ENCODE measurements around the gene SMIM1.
"Not testable (repeated sequence)": the region's sequence is repeated elsewhere in the genome, so short reads cannot be mapped to it uniquely, and the experiment has no call there.

The SMIM1 gene

DNA sequence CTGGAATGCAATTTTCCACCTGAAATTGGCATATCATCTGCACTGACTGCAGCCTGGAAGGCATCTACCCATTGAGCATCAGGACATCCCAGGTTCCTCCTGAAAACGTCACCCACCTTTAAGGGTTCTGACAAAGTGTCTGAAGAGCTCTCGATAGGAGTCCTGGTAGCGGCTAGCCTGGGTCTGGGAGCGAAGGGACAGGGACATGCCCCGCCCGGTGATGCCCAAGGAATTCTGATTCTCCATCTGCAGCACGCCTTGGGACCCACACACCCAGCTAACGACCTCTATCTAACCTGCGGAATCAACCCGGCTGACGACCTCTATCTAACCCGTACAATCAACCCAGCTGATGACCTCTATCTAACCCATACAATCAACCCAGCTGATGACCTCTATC, 33.6 kb upstream of the SMIM1 start:
- DNase-seq: no peak

DNA sequence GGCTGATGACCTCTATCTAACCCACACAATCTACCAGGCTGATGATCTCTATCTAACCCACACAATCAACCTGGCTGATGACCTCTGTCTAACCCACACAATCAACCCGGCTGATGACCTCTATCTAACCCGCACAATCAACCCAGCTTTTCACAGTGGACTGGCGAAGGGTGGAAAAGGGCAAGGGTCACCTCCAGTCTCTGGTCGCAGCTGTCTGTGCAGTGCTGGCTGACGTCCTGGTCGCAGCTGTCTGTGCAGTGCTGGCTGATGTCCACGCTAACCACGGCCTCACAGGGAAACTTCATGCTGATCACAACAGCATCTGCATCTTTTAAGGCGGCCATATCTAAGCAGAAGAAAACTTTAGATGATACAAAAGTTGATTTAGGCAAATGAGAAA, 32.5 kb upstream of the SMIM1 start:
- no peak for DNase-seq

DNA sequence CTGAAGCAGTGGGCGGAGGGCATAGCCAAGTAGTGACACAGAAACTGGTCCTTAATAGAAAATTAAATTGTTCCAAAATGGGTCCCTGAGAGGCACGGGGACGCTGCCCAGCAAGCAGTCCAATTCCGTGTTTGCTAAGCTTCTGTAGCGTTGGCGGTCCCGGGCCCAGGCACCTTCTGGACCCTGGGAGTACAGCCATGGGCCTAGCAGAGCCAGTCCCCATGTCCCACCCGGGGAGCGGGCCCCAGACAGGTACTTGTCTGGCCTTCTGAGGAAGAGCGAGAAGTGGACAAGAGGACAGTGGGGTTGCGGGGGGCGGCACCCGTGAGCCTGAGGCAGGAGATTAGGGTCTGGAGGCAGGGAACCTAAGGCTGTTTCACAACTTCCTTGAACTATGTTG, 31.8 kb upstream of the SMIM1 start:
- DNase-seq: no peak

DNA sequence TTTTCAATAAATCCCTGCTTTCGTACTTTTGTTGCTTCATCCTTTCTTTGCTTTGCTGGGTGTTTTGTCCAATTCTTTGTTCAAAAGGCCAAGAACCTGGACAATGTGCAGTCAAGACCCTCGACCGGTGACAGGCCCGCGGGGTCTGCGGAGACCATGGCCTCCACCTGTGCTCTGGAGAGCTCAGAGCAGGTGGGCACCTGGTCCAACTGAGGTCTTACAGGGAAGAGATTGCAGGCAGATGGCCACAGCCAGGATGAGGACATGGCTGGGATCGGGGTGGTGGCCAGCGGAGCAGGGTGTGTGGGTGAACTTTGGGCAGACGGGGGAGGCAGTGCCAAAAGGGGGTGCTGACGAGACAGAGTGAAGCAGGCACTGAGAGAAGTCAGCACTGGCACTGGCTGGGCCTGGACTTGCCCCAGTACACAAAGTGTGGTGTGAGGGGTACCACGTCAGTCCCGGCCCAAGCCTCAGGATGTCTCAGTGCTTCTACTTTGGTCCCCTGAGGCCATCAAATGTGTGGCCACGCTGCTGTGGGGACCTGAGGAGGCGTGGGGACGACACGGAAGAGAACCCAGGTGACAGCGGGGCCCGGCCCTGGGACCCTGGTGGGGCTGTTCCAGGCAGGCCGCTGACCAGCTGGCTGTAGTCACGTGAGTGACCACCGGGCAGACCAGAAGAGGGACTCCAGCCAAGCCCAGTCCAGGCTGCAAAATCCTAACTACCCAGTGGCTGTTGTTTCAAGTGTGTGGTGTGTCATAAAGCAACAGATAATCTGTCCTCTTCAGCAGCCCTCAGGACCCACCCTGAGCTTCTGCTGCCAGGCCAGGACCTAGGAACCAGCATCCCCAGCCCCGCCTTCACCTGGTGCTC, 30.7 kb upstream of the SMIM1 start:
- DNase-seq: no peak

DNA sequence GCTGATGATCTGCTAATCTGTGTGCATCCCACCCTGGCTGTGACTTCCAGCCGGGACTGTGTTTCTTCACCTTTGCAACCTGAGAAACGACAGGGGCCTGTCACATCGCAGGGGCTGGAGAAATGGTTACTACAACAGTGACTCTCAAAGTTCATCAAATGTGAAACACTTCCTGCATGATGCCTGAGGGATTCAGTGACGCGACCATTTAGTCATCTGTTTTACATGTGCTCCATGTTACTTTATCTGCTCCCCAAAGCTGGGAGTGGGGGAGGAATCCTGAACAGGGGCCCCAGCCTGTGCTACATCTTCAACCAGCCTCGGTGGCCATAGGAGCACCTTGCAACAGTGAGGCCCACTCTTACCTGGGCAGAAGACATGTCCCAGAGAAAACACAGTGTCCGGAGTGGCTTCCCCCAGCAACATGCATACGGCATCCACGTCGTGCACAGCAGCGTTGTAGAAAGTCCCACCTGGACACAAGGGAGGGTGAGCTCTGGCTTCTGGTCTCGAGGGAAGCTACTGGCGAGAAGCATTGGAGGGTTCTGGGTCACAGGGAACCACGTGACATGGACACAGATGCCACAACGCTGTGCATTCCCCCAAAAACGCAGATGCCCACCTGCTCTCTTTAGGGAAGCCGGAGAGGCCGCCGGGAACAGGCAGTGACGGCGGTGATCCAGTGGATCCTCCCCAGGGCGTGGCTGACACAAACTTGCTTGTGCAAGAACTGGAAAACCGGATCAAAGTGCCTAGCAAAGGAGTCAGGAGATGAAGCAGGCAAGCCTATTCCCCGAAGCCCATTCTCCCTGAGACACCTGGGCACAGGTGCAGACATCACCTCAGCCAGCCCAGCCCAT, 29.9 kb upstream of the SMIM1 start:
- DNase-seq: no peak

DNA sequence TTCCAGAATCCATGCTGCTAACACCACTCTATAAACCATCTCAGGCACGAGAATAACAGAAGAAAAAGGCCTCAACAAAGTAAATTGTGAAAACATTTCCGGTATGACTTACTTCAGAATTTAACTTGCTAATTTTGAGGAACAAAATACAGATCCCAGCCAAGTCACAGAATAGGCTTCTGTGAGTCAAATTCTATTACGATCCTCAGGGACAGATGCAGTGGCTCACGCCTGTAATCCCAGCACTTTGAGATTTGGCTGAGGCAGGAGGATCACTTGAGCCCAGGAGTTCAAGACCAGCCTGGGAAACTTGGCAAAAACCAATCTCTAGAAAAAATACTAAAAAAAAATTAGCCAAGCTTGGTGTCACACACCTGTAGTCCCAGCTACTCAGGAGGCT, 29.1 kb upstream of the SMIM1 start:
- DNase-seq: no peak

DNA sequence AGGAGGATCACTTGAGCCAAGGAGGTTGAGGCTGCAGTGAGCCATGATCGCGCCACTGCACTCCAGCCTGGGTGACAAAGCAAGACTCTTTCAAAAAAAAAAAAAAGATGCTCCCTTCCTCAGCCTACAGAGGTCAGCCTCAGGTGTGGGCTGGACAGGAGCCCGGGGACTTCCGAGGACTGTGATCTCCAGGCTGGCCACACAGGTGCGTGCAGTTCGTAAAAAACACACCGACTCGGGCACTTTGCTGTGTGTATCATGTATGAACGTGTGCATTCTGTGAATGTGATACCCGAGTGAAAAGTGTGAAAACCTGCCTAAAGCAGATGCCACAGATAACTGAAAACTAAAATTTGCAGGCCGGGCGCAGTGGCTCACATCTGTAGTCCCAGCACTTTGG, 28.7 kb upstream of the SMIM1 start:
- DNase-seq: no peak

DNA sequence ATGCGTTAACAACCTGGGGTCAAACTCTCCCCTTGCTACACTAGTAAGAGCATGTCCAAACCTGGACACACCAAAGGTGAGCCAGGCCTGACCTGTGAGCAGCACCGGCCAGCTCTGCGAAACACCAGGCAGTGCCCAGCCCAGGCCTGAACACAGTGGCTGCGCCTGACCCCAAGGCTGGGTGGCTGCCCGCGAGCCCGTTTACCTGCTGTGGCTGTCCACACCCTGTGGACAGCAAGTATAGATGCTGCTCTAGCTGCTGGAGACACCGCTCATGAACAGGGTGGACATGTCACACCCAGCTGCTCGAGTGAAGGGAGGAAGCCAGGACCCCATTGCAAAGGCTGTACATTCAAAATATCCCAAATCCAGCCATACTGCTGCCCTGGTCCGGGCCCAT, 27.9 kb upstream of the SMIM1 start:
- no peak for DNase-seq

DNA sequence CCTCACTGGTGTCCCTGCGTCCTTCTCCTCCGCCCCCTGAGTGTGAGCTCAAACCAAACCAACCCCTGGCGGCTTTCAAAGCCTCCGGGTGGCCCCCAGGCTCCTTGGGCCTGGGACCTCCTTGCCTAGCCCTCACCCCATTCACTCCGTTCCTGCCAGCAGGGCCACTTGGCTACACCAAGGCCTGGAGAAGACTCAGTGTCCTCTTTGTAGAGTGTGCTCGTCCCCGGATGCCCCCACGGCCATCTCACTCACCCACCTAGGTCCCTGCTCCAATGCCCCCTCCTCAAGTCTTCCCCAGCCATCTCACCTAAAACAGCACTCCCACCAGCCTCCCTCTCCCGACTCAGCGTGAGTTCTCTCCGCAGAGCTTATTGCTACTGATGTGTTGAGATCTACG, 27.5 kb upstream of the SMIM1 start:
- DNase-seq: no peak

DNA sequence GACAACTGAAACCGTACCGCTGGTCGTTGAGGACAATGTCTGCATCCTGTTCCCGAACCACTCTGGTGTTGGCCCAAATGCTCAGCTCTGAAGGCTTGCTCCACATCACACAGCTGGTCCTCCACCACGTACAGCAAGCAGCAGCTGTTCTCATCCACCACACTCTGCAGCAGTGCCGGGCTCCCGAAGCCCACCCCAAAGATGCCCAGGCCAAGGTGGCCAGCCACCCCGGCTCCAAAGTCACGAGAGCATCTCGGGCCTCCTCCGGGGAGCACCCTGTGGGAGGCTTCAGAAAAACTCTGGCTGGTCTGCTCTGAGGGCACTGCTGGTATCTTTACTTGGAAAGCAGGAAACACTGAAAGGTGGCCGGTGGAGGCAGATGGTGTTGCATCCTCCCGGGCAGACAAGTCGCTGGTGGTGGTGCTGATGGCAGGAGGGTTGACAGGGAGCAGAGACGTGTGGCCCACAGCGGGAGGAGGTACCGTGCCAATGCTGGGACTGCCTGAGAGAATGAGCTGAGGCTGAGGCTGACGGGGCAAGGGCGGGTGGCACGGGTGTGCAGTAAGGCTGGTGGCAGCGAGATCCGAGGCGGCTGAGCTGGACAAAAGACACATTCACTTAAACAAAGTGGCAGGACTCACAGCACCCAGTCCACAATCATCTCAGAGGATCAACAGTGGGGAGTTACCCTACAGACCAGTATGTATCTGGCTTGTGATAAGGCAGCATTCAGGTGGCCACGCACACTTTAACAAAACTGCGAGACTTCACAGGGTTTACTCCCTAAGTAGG, 26.8 kb upstream of the SMIM1 start:
- DNase-seq: no peak

DNA sequence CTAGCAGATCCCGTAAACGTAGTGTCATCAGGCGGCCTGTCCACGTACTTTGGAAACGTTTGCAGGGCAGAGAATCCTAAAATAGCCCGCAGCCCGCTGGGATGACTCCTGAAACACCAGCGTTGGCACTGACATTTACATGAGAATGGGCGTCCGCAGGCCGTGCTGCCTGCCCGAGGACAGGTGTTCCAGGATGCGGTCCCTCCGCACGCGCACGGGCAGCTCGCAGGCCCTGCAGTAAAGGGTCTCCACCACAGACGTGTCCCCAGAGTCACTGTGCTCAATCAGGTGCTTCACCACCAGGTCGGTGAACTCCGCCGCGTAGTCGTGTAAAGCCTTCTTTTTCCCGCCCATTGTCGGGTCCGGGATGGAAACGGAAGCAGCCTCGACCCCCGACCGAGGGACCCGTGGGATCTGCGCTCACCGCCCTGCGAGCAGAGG, 26.1 kb upstream of the SMIM1 start:
- peak in 2 of 3 experiments; percentile 41 to 50 for DNase-seq

DNA sequence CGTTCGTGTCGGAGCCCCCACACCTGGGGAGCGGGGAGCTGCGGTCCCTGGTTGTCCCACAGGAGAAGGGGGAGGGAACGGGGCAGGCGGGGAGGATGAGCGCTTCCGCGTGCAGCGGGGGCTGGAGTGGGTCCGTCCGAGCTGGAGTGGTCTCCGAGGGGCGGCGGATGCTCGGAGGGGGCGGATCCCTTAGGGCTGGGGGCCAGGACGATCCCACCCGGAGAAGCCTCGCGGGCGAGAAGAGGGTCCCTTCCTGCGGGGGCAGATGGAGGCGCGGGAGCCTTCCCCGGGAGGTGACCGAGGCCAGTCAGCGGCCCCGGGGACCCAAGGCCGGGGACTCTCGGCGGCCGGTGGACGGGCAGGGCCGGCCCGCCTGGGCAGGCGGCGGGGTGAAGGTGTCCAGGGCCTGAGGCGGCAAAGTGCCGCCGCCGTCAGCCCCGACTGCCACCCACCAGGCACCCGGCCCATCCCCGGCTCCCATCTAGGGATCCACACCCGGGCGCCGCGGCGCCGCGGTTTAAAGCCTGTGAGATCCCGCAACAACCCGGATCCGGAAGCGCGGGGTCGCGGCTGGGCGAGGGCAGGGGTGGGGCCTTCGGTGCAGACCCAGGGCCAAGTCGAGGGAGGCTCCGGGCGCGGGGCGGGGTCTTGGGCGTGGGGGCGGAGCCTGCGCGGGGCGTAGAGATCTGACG, 25.6 kb upstream of the SMIM1 start:
- peak in 2 of 3 experiments; percentile 88 to 91 for DNase-seq

DNA sequence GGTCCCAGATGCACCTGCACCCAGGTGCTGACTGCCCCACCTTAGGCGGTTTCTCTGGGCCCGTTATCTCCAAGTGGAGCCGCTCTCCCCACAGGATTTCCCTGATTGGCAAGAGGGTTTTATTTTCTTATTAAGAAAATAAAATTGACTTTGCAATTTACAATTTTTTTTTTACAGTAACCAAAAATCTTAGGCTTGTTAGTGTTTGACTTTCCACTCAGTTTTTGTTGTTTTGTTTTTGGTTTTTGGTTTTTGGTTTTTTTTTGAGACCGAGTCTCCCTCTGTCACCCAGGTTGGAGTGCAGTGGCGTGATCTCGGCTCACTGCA, 25.1 kb upstream of the SMIM1 start:
- DNase-seq: no peak

DNA sequence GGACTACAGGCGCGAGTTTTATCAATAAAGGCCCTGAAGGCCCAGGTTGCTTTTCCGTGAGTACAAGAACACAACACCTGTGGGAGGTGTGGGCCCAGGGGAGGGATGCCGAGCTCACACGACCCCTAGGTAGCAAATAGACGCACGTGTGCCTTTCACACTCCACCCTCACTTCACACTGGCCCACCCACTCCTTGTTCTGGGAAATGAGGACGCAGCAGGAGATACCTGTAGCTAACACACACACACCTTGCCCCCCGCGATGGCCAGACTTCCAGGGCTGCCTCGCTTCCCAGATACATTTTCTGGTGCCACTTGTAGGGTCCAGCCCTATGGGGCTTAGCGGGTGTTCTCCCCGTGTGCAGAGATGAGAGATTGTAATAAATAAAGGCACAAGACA, 24.6 kb upstream of the SMIM1 start:
- DNase-seq: peak in 1 of 3 experiments; percentile 22

DNA sequence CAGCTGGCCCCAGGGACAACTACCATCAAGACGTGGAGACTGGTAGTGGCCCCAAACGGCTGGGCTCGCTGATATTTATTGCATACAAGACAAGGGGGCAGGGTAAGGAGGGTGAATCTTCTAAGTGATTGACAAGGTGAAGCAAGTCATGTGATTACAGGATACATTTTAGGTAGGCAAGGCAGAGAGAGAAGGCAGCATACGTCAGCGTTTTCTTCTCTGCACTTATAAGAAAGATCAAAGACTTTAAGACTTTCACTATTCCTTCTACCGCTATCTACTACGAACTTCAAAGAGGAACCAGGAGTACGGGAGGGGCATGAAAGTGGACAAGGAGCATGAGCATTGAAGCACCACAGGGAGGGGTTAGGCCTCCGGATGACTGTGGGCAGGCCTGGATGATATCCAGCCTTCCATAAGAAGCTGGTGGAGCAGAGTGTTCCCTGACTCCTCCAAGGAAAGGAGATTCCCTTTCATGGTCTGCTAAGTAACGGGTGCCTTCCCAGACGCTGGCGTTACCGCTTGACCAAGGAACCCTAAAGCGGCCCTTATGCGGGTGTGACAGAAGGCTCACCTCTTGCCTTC, 24.1 kb upstream of the SMIM1 start:
- not testable (repeated sequence) for DNase-seq

DNA sequence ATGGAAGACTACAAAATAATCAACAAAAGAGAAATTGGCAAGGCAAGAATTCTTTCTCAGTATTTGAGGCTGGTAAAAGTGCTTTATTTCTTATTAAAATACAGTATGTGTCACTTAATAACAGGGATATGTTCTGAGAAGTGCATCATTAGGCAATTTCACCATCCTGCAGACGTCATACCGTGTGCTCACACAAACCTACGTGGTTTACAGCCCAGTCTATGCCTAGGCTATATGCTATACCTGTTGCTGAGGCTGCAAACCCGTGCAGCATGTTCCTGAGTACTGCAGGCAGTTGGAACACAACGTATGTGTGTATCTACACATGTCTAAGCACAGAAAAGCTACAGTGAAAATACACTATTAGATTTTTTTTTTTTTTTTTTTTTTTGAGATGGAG, 23.0 kb upstream of the SMIM1 start:
- DNase-seq: no peak

DNA sequence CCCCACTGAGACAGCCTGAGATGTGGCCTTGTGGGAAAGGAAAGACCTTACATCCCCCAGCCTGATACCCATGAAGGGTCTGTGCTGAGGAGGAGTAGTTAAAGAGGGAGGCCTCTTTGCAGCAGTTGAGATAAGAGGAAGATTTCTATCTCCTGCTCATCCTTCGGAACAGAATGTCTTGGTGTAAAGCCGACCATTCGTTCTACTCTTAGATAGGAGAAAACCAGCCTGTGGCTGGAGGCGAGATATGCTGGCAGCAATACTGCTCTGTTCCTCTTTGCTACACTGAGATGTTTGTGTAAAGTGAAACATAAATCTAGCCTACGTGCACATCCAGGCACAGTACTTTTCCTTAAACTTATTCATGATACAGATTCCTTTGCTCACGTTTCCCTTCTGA, 21.8 kb upstream of the SMIM1 start:
- no peak for DNase-seq

DNA sequence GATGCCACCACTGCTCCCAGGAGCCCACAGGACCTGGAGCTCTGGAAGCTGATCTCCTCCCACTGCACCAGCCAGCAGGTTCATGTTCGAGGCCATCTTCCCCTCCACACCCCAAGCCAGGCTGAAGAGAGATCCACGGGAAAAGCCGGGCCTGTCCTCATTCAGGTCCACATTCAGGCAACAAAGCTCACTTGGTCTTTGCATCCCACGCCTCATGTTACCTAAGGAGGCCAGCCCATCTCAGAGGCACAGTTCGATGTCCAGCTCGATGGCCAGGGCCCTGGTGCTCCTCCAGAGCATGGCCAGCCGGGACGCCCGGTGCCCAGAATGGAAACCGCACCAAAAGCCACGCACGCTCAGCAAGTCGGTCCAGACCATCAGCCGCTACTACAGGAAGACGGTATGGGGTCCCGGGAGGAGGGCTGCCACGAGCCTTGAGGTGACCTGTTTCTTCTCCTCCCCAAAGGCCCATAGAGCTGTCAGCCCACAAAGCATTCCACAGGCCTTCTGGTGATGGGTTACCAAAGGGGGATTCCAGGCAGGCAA, 20.1 kb upstream of the SMIM1 start, which contains the start of gene CCDC27:
Gene CCDC27 (plus strand): TSS at position 51 of the 546 bp plus-strand sequence. CDS start 32 bp downstream, at position 83.
- DNase-seq: no peak

DNA sequence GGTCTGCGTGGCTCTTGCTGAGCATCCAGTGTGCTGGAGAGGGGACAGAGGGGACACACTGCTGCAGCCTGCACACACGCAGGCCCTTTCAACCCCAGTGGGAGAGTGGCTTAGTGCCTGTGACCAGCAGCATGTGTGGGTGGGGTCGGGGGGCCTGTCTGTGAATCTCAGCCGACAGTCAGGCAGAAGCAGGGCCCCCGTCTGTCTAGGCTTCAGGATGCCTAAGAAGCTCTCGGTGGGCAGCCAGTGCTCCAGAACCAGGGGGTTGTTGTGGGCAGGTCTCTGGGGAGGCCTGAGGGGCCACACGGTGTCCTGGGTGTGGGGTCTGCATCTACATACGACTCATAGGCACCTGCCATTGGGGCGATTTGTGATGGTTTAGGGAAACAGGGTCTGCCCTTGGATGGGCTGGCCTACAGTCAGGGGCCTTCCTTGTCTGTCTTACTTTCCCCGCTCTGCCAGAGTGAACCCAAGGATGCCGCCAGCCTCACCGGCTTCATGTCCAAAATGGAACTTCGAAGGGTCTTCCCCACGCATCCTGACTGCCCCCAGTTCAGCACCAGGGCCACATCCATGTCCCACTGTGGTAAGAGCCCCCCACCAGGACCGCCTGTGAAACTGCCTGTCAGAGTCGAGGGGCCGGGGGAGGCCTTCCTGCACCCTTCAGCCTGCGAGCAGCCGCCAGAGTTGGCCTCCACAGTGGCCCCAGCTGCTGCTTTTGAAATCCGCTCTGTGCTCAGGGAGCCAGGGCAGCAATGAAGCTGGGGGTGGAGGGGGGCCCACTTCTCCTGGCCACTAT, 18.7 kb upstream of the SMIM1 start:
- DNase-seq: no peak

DNA sequence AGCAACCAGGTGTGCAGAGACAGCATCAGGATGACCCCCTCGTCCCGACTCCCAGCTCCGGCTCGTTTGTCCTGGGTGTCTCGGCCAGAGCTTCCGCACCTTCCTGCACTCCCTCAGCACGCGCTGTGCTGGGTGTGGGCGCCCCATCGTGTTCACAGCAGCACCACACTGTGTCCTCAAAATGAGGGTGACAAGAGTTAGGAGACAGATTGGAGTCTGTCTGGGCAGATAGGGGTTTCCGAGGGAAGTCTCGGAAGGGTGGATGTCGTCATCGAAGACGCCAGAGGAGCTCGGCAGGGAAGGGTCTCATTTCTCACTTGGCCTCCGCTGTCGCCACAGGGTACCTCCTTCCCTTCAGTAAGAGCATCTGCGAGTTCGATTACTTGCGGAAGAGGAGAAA, 16.2 kb upstream of the SMIM1 start:
- no peak for DNase-seq

DNA sequence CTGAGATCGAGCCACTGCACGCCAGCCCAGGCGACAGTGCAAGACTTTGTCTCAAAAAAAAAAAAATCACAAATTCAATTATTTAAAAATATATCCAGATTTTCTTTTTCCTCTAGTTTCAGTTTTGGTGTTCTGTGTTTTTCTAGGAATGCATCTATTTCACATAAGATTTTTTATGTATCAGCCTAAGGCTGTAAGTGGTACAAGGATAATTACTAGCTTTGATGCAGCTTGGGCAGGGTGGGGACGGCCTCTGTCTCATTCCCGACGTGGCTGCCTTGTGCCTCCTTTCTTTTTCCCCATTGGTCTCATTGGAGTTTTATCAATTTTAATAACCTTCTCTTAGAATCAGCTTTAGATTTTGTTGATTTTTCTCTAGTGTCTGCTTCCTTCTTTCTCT, 13.4 kb upstream of the SMIM1 start:
- no peak for DNase-seq
